Uterine smooth muscle cell (primary cell): ENCODE data around the gene MLLT6. TPM values are rescaled to one million over a fixed set of nuclear protein-coding genes. Genes with fewer than 3 reads are reported as not detected.

Experiments used
- total RNA-seq: library from RNA; depleted of rRNA; stranded (reverse); fragments of >200 nt; gene quantifications from 2 replicates; pipeline ENCODE4 v1.2.3, GENCODE V29; 2014

The MLLT6 gene
- total RNA-seq: 19.7 and 20.7 TPM in 2 replicates

DNA sequence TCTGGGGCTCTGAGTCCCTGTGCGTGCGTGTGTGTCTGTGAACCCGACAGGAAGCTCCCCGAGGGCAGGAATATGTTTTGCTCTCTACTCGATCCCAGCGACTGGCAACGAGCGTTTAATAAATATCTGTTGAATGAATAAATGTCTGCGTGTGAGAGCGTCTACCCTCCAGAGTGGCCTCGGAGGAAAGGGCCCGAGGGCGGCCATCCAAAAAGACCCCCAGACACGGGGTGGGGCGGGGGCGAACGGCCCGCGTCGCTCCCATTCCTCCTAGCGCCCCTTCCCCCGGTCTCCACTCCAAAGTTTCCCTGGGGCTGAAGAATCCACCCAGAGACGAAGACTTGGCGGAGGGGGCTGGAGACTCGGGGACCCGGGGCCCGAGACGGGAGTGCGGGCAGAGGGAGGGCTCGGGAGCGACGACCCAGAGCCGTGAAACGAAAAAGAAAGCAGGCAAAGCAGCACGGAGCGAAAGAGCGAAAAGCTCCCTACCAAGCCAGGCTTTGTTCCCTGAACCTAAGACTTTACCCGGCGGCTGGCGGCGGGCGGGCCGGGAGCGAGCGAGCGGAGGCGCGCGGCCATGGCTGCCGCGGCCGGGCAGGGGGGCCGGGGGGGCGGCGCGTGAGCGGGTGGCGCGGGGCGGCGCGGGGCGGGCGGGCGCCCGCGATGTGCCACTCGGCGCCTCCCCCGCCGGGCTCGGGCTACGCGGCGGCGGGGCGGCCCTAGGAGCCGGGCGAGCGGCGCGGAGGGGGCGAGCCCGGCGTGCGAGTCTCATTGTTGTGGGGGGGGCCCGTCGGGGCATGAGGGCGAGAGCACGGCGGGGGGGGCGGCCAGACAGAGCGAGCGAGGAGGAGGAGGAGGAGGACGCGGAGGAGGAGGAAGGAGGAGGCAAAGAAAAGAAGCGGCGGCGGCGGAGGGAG, at the start of gene MLLT6:
Gene MLLT6, plus strand, starts transcription at position 668 of the 917 bp plus-strand sequence. CDS start 360 bp downstream, outside the sequence.

DNA sequence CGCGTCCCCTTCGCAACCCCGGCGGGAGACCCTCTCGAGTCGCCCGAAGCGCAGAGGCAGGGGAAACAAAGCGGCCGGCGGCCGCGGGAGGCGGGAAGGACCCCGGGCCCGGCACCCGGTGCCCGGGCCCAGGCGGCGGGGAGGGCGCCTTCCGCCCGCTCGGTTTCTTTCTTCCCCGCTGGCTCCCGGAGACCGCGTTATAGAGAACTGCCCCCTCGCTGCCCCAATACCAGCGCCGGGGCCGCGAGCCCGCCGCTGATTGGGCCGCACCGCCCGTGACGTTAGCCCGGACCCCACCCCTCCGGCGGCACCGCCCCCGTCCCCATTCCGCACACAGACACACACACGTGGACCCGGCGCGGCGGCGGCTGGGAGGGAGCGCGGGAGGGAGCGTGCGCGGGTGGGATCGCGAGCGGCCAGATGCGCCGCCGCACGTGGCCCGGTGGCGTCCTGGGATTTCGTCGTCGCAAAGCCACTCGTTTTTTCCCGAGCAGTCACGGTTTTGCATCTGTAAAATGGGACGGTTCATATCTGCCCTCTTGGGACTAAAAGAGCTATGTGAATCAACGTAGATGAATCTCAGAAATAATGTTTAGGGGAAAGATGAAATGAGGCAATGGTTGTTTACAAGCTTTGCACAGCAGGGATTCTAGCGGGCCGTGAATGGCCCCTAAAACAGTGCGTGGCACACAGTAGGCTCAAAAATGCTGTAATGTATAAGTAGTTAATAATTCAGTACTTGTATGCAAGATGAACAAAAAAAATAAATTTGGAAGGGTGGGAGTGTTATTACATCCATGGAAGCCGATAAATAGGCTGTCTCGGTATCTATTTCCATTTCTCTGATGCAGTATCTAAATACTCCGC, 30.1 kb upstream of the MLLT6 start, which contains the start of gene EPOP:
Gene EPOP, minus strand, starts transcription at position 209 of the 867 bp plus-strand sequence. CDS start 462 bp downstream, outside the sequence.

DNA sequence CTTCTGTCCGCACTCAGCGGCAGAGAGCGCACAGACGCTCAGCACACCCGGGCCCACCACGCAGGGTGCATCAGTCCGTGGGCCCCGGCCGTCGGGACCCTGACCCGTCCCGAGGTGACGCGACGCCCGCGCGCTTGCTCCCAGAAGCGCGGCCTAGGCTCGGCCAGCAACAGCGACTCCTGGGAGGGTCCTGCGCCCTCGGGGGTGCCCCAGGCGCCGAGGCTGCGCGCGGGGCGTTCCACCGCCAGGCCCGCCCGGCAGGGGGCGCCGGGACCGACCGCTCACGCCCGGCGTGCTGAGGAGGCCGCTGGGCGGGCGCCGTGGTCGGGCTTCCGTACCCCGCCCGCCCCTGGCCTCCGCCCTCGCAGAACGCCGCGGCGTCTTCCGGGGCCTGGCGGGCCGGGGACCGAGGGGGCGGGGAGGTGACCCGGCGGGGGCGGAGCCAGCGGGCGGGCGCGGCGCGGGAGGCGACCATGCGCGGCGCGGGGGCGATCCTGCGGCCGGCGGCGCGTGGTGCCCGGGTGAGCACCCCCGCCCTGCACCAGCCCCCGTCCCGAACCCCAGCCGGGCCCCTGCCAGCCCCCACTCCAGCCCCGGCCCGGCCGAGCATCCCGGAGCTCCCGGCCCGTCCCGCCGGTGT, 24.9 kb downstream of the MLLT6 start, which contains the start of gene CISD3:
Gene CISD3, plus strand, starts transcription at position 456 of the 640 bp plus-strand sequence. Its CDS starts 18 bp downstream, at position 474.

DNA sequence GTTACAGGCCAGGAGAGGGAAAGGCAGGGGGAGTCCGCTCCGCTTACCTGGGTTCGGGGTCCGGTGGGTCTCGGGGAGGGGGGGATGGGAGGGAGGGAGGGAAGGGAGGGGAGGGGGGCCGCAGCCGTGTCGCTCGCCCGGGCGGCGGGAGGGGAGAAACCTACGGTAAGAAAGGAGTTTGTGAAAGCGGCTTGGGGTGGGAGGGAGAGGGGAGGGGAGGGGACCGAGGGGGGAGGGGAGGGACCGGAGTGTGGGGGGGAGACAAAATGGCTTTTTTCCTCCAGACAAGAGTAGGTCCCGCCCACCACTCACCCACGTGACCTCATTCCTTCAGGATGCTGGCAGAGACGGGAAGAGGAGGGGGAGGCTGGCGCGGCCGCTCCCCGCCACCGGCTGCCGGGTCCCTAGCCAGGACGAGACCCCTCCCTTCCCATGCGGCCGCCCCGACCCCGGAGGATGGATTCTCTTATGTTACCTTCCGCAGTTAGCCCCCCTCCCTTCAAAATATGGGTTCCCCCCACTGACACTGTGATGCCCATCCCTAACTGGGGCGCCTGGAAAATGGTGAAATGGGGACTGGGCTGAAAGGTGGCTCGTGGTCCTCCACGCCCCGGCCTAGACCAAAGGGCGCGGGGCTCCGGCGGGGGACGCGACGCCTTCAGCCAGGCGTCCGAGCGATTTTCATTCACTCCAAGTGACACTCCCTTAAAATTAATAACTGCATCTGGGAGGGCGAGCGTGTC, 43.2 kb downstream of the MLLT6 start, which contains the start of gene PCGF2:
Gene PCGF2, minus strand, starts transcription at position 188 of the 743 bp plus-strand sequence. CDS start 7,934 bp downstream, outside the sequence.

DNA sequence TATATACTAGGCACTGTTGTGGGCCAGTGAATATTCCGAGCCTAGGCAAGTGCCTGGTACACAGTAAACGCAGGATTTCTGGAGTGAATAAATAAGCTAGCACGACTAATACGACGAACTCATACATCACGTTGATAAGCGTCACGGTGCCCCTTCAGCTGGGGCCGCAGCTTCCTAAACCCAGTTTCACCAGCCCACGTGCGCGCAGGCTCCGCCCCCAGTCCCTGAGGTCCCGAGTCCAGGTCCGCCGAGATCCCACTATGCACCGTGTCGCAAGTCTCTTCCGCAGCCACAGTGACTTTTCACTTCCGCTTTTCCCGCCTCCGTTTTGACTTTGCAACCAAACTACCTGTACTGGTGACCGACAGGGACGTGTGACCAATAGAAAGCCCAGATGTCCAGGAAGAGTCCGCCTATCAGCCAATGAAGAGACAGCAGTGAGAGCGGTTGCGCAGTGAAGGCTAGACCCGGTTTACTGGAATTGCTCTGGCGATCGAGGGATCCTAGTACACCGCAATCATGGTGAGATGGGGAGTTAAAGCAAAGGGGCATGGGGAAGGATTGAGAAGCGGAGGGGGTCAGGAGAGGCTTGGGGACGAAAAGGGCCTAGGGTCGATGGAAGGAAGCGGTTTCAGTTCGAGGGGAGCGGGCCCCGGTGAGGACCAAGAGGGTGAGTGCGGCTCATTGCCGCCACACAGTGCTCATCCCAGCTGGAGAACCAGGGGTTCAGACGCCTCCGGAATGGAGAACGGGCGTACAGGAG, 47.4 kb downstream of the MLLT6 start, which contains the start of gene PSMB3:
Gene PSMB3, plus strand, starts transcription at position 434 of the 763 bp plus-strand sequence. Its CDS starts 86 bp downstream, at position 520.

Other genes with a start within 250 kb of the MLLT6 start
- gene SRCIN1, start 99.3 kb upstream of the MLLT6 start, total RNA-seq: under 0.01 and 0.12 TPM in 2 replicates
- gene EPOP, start 30.3 kb upstream of the MLLT6 start, total RNA-seq: 0.55 and 0.87 TPM in 2 replicates
- gene CISD3, start 25.1 kb downstream of the MLLT6 start, total RNA-seq: 2.7 and 4.0 TPM in 2 replicates
- 2.2 and 4.0 TPM in 2 replicates for gene PCGF2, start 43.1 kb downstream of the MLLT6 start, total RNA-seq
- gene PSMB3, start 47.5 kb downstream of the MLLT6 start, total RNA-seq: 315 and 392 TPM in 2 replicates
- 61.8 and 74.5 TPM in 2 replicates for gene PIP4K2B, start 94.3 kb downstream of the MLLT6 start, total RNA-seq
- gene CWC25, start 120.0 kb downstream of the MLLT6 start, total RNA-seq: 10.9 and 12.6 TPM in 2 replicates
- 1,266 and 1,824 TPM in 2 replicates for gene RPL23, start 148.4 kb downstream of the MLLT6 start, total RNA-seq
- gene LASP1, start 164.8 kb downstream of the MLLT6 start, total RNA-seq: 88.9 and 104 TPM in 2 replicates